Measurements from ENCODE around the gene MATK.
A peak's percentile ranks its signal among the peaks of the same experiment; 100 is the strongest.

MATK gene, protein sequence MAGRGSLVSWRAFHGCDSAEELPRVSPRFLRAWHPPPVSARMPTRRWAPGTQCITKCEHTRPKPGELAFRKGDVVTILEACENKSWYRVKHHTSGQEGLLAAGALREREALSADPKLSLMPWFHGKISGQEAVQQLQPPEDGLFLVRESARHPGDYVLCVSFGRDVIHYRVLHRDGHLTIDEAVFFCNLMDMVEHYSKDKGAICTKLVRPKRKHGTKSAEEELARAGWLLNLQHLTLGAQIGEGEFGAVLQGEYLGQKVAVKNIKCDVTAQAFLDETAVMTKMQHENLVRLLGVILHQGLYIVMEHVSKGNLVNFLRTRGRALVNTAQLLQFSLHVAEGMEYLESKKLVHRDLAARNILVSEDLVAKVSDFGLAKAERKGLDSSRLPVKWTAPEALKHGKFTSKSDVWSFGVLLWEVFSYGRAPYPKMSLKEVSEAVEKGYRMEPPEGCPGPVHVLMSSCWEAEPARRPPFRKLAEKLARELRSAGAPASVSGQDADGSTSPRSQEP

GRCh38 chr19:3785938-3786824 lies at the start of gene MATK:
Gene MATK, minus strand, starts transcription at chr19:3786381. Its CDS starts 1,246 bp downstream, at chr19:3785135.
- peak in 1 of 2 experiments; percentile 25 for DNase-seq

- no peak for DNase-seq
Observed at GRCh38 chr19:3835055-3835435, 48.9 kb upstream of the MATK start.

GRCh38 chr19:3834349-3835054 lies 48.3 kb upstream of the MATK start:
- no peak for DNase-seq

- no peak for DNase-seq
Observed at GRCh38 chr19:3833578-3834348, 47.6 kb upstream of the MATK start.

DNA sequence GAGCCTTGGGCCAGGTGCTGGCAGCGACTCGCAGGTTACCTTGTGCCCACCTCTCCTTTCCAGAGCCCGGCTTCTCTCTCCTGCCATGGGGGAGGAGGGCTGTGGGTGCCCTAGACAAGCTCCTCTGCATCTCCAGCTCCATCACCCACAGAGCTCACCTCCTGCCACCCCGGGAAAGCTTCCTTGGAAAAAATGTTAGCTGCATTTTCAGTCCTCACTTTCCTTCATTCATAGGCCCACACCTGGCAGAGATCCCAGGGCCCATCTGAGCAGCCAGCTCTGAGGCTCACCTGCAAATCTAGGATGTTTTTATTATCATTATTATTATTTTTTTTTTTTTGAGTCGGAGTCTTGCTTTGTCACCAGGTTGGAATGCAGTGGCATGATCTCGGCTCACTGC lies 45.8 kb upstream of the MATK start:
- DNase-seq, result no peak

DNA sequence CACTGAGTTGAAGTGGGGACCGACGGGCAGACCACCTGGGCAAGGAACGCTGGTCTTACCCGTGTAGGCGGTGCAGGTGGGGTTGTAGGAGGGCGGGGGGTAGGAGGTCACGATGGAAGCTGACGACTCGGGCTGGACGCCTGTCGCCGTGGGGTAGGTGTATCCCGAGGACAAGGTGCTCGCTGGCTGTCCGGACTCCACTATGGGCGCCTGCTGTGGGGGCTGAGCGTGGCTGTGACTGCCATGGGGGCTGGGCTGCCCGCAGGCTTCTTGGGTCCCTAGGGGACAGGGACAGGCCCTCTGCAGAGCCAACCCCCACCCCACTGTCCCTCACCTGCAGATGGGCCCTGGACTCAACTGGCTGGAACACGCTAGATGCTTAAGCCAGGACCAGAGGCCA lies 45.4 kb upstream of the MATK start:
- DNase-seq, result no peak

GRCh38 chr19:3830621-3831589 lies 44.7 kb upstream of the MATK start:
- DNase-seq, result no peak

DNA sequence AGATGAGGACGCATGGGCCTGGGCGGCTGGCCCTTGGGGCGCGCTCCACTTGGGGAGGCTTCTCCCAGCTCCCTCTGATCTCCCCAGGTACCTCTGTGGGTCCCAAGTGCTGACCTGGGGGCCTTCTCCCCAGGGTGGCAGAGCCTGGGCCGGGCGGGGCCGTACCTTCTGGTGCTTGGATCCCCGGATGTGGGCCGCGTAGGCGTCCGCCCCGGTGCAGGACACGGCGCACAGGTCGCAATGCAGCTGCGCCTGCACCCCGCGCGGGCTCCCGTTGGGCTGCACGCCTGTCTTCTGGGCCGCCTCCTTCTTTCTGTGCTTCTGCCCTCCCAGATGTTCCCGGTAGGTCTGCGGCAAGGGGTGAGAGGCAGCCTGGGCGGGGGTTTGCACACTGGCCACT lies 41.1 kb upstream of the MATK start:
- no peak for DNase-seq

- DNase-seq, result no peak
Observed at GRCh38 chr19:3826163-3826562, 40.0 kb upstream of the MATK start.

- DNase-seq, result no peak
Observed at GRCh38 chr19:3825286-3825956, 39.2 kb upstream of the MATK start.

GRCh38 chr19:3823350-3823713 lies 37.2 kb upstream of the MATK start:
- no peak for DNase-seq

DNA sequence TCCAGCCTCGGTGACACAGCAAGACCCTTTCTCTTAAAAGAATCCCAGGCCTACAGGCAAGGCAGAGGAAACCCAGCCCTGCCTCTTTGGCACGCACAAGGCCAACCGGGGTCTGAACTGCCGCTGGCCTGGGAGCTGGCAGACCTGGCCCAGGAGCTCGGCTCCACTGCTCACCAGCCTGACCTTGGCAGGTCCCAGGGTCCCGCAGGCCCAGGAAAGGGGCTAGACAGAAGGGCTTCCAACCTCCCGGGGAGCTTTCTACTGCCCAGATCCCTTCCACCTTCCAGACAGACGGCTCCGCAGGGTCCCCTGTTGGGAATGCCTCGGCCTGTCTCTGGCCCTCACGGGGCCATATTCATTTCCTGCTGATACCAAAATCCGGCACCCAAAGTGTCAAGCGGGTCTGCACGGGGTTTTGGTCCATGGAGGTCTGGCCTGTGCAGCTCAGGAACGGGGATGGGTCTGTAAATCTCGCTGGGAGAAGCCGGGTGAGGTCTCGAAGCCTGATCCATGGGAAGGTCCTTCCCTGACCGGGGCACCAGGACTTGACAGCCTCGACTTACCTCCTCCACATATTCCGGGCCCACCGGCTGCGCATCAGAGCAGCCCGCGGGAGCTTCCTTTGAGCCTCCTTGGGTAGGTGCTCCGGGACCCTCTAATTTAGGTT lies 36.6 kb upstream of the MATK start:
- DNase-seq, result no peak

GRCh38 chr19:3821857-3822364 lies 35.7 kb upstream of the MATK start:
- peak; percentile 88 to 92 for DNase-seq

- DNase-seq, result no peak
Observed at GRCh38 chr19:3821156-3821555, 35.0 kb upstream of the MATK start.

DNA sequence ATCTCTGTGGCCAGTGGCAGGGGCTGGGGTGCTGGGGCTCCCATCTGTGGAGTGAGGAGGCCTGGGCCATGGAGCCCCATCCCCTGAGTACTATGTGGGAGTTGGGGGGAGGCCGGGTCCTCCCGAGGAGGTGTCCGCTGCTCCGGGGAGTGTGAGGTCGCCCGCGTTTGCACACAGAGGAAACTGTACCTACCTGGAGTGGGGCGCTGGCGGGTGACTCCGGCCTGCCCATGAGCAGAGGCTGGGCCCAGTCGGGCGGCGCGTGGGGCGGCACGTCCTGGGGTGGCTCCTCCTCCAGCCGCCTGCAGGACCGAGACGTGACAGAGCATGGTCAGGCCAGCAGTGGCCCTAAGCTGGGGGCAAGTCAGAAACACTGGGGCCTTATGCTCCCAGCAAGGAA lies 33.8 kb upstream of the MATK start:
- no peak for DNase-seq

GRCh38 chr19:3818918-3819317 lies 32.7 kb upstream of the MATK start:
- no peak for DNase-seq

DNA sequence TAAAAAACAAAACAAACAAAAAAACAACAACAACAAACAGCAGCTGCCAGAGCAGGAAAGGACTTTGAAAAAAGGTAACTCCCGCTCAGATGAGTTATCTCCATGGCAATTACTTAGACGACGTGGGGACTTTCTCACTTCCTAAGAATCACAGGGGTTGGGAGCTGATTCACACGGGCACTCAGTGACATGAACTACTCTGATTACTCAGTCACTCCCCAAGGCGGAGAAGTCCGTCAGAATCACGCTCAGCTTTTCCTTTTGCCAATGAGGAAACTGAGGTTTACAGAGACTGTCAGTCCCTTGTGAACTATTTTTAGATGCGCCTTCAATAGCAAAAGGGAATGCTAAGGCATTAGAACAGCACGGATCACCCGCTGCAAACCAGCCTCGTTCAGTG lies 32.3 kb upstream of the MATK start:
- DNase-seq, result peak; percentile 31 to 51

- DNase-seq, result no peak
Observed at GRCh38 chr19:3817761-3818160, 31.6 kb upstream of the MATK start.

DNA sequence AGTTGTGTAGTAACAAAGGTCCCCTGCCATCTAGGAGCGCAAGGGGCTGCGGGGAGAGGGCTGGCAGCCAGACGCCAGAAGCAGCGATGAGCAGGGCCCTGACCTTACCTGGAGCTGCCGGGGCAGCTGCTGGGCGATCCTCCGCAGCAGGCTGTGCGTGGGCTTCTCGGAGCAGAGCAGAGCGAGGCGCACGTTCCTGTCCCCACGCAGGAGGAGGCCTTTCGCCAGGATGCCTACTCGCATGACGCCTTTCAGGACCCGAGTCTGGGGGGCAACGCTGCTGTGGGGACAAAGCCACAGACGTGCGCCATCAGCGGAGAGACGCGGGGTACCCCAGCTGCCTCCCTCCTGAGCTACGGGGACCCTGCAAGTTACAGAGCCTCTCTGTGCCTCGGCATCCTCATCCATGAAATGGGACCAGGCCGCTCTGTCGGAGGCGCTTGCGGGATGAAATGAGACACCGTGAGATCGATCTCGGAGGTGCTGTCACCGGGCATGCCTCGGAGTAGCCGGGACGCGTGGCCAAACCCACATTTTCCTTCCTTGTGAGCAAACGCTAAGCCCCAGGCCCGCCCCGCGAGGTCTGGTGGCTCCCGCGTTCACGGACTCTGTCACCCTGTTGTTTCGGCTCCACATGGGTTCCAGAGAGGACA lies 30.5 kb upstream of the MATK start:
- no peak for DNase-seq

All from activated CD4-positive, alpha-beta T cell treated with anti-CD3 and anti-CD28 coated beads, Interleukin-2, amount 50 U/mL, for 4 hours (primary cell).